M059J (cell line): ENCODE data around the gene TCF4. TPM values are rescaled to one million over a fixed set of nuclear protein-coding genes. Genes with fewer than 3 reads are reported as not detected.

Experiments used
- DNase-seq: peaks from one replicate; pipeline ENCODE4 v3.0.0-alpha.2; 2012; ENCODE audit warnings: low read depth
- total RNA-seq: library from RNA; depleted of rRNA; stranded (reverse); fragments of >200 nt; shearing (Covaris generic); gene quantifications from 2 replicates; pipeline ENCODE4 v1.2.3, GENCODE V29; 2014

TCF4 gene
- total RNA-seq, 1 experiment from 2014 or later: 57.2 TPM

DNA sequence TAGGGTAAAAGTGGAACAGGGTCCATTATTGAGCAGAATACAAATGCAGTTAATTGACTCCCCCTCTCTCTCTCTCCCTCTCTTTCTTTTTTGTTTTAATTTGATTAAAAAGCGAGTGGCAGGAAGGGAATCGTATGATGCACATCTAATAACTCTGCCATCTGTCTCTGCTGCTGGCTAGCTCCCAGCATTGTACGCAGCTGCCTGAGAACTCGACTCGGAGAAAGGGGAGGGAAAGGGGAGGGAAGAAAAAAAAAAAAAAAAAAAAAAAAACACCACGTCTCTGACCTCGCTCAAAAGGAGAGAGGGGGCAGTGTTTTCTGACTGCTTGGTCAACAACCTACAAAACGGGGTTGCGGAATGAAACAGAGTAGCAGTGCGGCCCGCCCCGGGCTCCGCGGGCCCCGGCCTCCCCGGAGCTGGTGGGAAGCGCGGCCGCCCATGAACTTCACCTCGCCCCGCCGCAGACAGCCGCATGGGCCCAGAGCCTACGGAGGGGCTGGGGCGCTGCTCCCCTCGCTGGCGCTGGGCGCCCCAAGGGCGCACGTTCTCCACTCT, 265.7 kb downstream of the TCF4 start:
- DNase-seq: peak; percentile 97

- DNase-seq: peak; percentile 92
These were observed 266.5 kb downstream of the TCF4 start for GRCh38 chr18:55321265-55322177.

- DNase-seq: peak; percentile 47
These were observed 267.3 kb downstream of the TCF4 start for GRCh38 chr18:55320424-55321264.

DNA sequence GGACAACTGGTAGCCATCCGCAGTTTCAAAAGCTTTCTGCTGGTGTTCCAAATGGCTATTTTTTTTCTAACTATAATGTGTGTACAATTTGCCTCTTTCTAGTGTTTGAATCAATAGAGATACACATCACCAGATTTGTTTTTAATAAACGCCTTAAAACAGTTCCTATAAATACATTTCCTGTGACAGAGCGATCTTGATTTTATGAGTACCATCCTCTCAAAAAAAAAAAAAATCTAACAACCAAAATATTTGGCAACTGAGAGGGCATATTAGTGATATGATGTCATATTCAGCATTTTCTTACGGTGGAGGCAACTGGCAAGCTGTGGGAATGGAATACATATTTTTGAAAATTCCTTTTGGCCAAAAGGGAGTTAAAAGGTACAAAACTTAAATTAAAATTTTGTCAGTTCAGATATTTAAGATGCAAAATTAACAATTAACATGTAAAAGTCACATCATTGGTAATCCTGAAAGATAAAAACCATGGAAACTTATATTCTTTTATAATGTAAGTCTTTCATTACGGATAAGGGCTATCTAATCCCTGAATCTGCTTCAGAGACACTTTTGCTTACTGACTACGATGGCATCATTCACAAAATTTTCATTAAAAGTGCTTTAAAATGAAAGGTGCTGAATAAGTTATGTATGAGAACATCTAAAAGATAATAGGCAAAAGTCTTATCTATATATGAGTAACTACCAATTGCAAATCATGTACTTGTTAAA, 268.4 kb downstream of the TCF4 start:
- peak; percentile 54 for DNase-seq

GRCh38 chr18:55318951-55319441, 269.0 kb downstream of the TCF4 start:
- peak; percentile 54 for DNase-seq

DNA sequence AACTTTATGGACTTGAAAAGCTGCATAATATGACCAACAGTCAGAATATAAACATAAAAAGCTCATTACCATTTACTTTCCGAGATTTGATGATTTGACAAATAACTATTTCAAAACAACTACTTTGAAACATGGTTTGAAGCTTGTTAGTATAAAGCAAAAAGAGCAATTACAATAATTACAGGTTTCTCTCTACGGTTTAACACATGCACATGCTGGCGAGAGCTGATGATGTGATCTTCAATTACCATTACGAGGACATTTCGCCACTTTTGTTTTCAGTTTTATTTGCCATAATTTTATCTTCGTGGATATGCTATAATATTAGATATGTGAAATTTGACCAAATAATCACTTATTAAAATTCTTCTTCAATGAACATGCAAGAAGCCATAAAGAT, 270.1 kb downstream of the TCF4 start:
- DNase-seq: peak; percentile 17

GRCh38 chr18:55317324-55317723, 270.7 kb downstream of the TCF4 start:
- no peak for DNase-seq

GRCh38 chr18:55316486-55317184, 271.4 kb downstream of the TCF4 start:
- DNase-seq: no peak

DNA sequence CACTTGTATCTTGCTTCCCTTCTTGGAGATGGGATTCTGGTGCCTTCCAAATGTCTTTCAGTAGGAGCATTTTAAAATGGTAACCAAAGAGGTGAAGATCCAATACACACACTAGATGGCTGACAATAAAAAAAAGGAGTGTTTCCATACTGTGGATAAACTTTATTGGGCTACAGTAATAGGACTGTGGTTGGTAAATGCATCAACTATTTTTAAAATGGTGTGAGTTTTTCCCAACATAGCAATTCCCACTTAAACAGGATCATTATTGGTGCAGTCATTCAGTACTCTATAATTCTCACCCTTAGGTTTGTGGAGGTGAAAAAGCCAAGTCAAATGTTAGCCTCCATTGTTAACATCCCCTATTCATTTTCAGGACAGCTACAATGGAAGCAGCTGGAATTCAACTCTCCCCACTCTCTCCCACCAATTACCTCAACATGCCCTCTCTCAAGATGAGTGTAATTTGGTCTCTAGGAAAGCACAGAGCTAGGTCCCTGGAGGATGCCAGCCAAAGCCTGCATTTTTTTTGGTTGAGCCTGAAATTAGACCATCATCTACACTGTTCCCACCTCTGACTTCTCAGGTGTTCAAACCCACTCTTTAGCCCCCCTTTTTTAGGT, 273.3 kb downstream of the TCF4 start:
- DNase-seq: no peak

- no peak for DNase-seq
These were observed 274.0 kb downstream of the TCF4 start for GRCh38 chr18:55314031-55314430.

- DNase-seq: no peak
These were observed 277.1 kb downstream of the TCF4 start for GRCh38 chr18:55310863-55311262.

DNA sequence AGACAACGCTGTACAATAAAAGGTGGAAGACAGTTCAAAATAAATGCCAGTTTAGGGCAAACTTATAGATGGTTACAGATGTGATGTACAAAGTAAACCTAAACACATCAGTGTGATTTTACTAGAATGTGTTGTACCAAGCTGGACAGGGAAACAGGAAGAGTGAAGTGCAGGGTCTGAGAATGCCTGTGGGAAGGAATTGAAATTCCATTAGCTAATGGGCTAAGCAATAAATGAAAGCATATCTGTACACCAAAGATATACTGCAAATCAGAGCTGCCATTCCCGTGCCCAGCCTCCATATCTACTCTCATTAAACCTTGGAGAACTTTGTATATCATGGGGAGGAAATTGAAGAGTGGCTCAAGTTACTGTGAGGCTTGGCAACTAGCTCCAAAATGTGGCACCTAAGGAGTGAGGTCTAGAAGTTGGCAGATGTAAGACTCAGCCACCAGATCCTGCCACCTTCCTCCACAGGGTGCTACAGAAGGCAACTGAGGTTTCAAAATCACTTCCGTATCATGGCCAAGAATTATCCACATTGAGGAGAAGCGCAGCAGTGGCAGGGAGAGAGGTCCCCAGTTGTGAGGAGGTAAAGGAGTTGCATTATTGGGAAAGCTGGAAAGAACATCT, 277.8 kb downstream of the TCF4 start:
- DNase-seq: no peak

GRCh38 chr18:55309249-55309648, 278.7 kb downstream of the TCF4 start:
- DNase-seq: no peak

DNA sequence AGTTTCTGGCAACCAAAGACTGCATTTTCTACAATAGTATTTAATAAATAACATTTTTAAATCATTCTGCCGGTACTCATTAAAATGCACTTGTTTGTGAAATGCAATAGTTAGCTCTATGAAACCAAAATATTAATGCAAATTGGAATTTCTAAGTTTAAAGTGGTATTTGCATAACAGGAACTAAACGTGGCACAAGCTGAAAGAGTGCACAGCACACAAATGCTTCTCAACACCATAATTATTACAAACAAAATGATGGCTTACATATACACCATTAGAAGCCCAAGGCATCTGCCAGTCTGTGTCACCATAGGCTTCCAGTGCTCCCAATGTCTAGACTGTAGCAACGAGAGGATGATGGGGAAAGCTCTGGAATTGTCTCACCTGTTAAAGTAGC, 280.5 kb downstream of the TCF4 start:
- no peak for DNase-seq

- no peak for DNase-seq
These were observed 281.5 kb downstream of the TCF4 start for GRCh38 chr18:55306359-55307024.

GRCh38 chr18:55302167-55302833, 285.7 kb downstream of the TCF4 start:
- no peak for DNase-seq

DNA sequence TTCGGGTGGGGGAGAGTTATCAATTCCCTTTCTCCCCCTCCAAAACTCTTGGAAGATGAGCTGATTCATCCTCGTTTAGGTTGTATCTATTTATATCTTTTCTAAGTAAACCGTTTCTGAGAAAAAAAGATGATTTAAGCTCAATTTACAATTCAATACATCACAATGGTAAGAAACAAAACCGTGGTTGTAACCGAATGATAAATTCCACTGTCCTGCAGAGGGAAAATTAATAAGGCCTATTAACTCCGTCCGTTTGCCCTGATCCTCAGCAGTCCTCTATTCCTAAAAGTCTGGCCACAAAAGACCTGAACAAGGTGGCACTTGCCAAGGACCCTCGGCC, 286.2 kb downstream of the TCF4 start:
- no peak for DNase-seq

DNA sequence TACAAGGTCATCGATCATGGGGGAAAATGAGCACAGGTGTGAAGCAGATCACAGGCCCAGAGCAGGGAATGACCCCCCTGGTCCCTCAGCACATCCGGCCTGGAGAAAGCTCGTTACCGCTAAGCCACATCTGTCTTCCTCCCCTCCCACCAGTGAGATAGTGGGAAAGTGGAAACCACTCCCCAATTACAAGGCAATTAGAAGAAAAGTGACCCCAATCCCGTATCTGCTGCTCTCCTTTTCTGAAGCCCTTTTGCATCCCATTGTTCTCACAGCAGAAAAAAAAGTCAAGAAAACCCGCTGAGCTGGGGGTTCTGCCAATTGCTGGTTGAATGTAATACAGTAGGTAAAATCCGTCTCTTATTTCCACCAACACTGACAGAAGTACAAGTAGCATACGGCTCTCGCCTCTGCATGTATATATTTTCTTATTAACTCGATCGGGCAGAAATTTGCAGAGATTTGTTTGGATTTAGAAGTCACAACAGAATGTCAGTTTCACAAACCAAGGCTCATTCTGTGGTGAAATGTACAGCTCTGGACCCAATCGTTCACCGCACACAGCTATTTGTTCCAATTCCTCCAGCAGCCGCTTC, 287.0 kb downstream of the TCF4 start:
- no peak for DNase-seq
